SK-N-SH treated with all-trans-retinoic acid at 6 μM for 48 hours (cell line): ENCODE measurements around the gene BEND7.

Experiments
- ARNTL ChIP-seq: fragments of 450-650 bp; formaldehyde crosslinking; IDR thresholded peaks from 2 replicates; pipeline ENCODE4 v1.5.0; 2020; ENCODE audit warnings: low read depth, mild to moderate bottlenecking, moderate library complexity, borderline replicate concordance
- GLIS3 ChIP-seq: fragments of 250-450 bp; sonication (Bioruptor Pico); IDR thresholded peaks from 2 replicates; pipeline ENCODE4 v1.5.0; 2020; ENCODE audit warnings: mild to moderate bottlenecking, moderate library complexity
- ISL1 ChIP-seq: fragments of 250-450 bp; sonication (Bioruptor Pico); IDR thresholded peaks from 2 replicates; pipeline ENCODE4 v2.1.2; 2022; ENCODE audit warnings: mild to moderate bottlenecking, moderate library complexity
- RARB ChIP-seq: fragments of 250-450 bp; sonication (Bioruptor Pico); IDR thresholded peaks from 2 replicates; pipeline ENCODE4 v1.8.0; 2021; ENCODE audit warnings: mild to moderate bottlenecking, moderate library complexity
- SNAI2 ChIP-seq: fragments of 250-450 bp; sonication (Bioruptor Pico); IDR thresholded peaks from 2 replicates; pipeline ENCODE4 v1.5.0; 2020; ENCODE audit warnings: mild to moderate bottlenecking, moderate library complexity
- ZFP3 ChIP-seq: fragments of 250-450 bp; sonication (Bioruptor Pico); IDR thresholded peaks from 2 replicates; pipeline ENCODE4 v1.5.0; 2020; ENCODE audit warnings: mild to moderate bottlenecking, moderate library complexity
- ZFP30 ChIP-seq: fragments of 450-650 bp; formaldehyde crosslinking; IDR thresholded peaks from 2 replicates; pipeline ENCODE4 v1.5.0; 2022; ENCODE audit warnings: mild to moderate bottlenecking, moderate library complexity
- TF ChIP-seq, protein P1 (sequence below): fragments of 250-450 bp; sonication (Bioruptor Pico); IDR thresholded peaks from 2 replicates; pipeline ENCODE4 v1.5.1; 2021; ENCODE audit warnings: mild to moderate bottlenecking, moderate library complexity
- TF ChIP-seq, protein P2 (sequence below): fragments of 250-450 bp; sonication (Bioruptor Pico); IDR thresholded peaks from 2 replicates; pipeline ENCODE4 v1.8.0; 2020; ENCODE audit warnings: mild to moderate bottlenecking, moderate library complexity, borderline replicate concordance
- TF ChIP-seq, protein P3 (sequence below): fragments of 250-450 bp; sonication (Bioruptor Pico); IDR thresholded peaks from 2 replicates; pipeline ENCODE4 v1.5.1; 2020; ENCODE audit warnings: low read depth, mild to moderate bottlenecking, moderate library complexity

DNA sequence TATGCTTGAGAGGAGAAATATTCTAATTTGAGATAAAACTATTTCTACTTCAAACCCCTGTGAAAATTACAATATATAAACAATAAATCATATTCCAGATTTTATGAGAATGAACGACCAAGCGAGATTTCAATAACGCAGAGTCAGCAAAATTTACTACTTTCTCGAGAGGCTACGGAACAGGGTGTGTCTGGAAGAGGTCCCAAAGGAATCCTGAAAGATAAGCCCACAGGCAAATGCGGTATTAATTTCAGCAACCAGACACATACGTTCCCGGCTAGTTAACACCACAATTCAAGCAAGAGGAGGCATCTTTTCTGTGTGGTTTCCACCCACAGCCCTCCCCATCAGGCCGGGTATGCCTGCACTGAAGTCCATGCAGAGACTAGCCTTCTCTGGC, 26.4 kb downstream of the BEND7 start:
- TF ChIP-seq ISL1 (CRISPR knock-in tag) (no peak), ZFP30 (CRISPR knock-in tag) (no peak), ZFP3 (CRISPR knock-in tag) (no peak), ARNTL (no peak), RARB (no peak), SNAI2 (CRISPR knock-in tag) (no peak), GLIS3 (CRISPR knock-in tag) (no peak)
- TF ChIP-seq, protein P1, sequence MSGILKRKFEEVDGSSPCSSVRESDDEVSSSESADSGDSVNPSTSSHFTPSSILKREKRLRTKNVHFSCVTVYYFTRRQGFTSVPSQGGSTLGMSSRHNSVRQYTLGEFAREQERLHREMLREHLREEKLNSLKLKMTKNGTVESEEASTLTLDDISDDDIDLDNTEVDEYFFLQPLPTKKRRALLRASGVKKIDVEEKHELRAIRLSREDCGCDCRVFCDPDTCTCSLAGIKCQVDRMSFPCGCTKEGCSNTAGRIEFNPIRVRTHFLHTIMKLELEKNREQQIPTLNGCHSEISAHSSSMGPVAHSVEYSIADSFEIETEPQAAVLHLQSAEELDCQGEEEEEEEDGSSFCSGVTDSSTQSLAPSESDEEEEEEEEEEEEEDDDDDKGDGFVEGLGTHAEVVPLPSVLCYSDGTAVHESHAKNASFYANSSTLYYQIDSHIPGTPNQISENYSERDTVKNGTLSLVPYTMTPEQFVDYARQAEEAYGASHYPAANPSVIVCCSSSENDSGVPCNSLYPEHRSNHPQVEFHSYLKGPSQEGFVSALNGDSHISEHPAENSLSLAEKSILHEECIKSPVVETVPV = no peak
- TF ChIP-seq, protein P2, sequence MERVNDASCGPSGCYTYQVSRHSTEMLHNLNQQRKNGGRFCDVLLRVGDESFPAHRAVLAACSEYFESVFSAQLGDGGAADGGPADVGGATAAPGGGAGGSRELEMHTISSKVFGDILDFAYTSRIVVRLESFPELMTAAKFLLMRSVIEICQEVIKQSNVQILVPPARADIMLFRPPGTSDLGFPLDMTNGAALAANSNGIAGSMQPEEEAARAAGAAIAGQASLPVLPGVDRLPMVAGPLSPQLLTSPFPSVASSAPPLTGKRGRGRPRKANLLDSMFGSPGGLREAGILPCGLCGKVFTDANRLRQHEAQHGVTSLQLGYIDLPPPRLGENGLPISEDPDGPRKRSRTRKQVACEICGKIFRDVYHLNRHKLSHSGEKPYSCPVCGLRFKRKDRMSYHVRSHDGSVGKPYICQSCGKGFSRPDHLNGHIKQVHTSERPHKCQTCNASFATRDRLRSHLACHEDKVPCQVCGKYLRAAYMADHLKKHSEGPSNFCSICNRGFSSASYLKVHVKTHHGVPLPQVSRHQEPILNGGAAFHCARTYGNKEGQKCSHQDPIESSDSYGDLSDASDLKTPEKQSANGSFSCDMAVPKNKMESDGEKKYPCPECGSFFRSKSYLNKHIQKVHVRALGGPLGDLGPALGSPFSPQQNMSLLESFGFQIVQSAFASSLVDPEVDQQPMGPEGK (CRISPR knock-in tag) = no peak
- TF ChIP-seq, protein P3, sequence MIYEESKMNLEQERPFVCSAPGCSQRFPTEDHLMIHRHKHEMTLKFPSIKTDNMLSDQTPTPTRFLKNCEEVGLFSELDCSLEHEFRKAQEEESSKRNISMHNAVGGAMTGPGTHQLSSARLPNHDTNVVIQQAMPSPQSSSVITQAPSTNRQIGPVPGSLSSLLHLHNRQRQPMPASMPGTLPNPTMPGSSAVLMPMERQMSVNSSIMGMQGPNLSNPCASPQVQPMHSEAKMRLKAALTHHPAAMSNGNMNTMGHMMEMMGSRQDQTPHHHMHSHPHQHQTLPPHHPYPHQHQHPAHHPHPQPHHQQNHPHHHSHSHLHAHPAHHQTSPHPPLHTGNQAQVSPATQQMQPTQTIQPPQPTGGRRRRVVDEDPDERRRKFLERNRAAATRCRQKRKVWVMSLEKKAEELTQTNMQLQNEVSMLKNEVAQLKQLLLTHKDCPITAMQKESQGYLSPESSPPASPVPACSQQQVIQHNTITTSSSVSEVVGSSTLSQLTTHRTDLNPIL (CRISPR knock-in tag) = no peak
